Hepatocyte (in vitro differentiated cells): Measurements from ENCODE around the gene CNNM2.

Experiments
- CTCF ChIP-seq: fragments of 200-600 bp; sonication (generic); IDR thresholded peaks from 2 replicates; pipeline ENCODE4 v1.5.1; 2016; ENCODE audit warnings: antibody characterized with exemption, mild to moderate bottlenecking; ENCODE audit not compliant: poor library complexity
- EZH2phosphoT487 ChIP-seq: fragments of 200-600 bp; sonication (generic); IDR thresholded peaks from one replicate; pipeline ENCODE4 v1.6.1; 2018; ENCODE audit warnings: antibody characterized with exemption, mild to moderate bottlenecking, low read depth, moderate library complexity; ENCODE audit not compliant: unreplicated experiment, severe bottlenecking

GRCh38 chr10:103105462-103105861 is 187.4 kb downstream of the CNNM2 start:
- TF ChIP-seq CTCF (no peak), EZH2phosphoT487 (no peak)
